Measurements from ENCODE around the gene ULK1.

ULK1 gene
- long read RNA-seq, donor 1, full-length matches to known transcripts: 3 of 3 reads
- long read RNA-seq, donor 1, partial matches to known transcripts: 0 of 3 reads
- long read RNA-seq, donor 1, other reads (novel, unspliced or antisense): 0 of 3 reads
- long read RNA-seq, donor 2: 0 reads
- long read RNA-seq, donor 3: 0 reads
- long read RNA-seq, donor 4, full-length matches to known transcripts: 1 of 6 reads
- long read RNA-seq, donor 4, partial matches to known transcripts: 5 of 6 reads
- long read RNA-seq, donor 4, other reads (novel, unspliced or antisense): 0 of 6 reads
- long read RNA-seq, donor 5, full-length matches to known transcripts: 4 of 36 reads
- long read RNA-seq, donor 5, partial matches to known transcripts: 32 of 36 reads
- long read RNA-seq, donor 5, other reads (novel, unspliced or antisense): 0 of 36 reads
- long read RNA-seq, donor 6, partial matches to known transcripts: 0 of 4 reads
- long read RNA-seq, donor 6, other reads (novel, unspliced or antisense): 0 of 4 reads
- long read RNA-seq, donor 7, partial matches to known transcripts: 13 of 16 reads
- long read RNA-seq, donor 7, other reads (novel, unspliced or antisense): 0 of 16 reads
- long read RNA-seq, donor 8, partial matches to known transcripts: 28 of 28 reads
- long read RNA-seq, donor 8, other reads (novel, unspliced or antisense): 0 of 28 reads

GRCh38 chr12:131894313-131894860 lies at the start of gene ULK1:
Gene ULK1, plus strand, starts transcription at chr12:131894622. Its CDS starts 380 bp downstream, at chr12:131895002.
- peak; percentile 80 for DNase-seq

- DNase-seq: no peak
Measured at GRCh38 chr12:131844656-131845055, 49.8 kb upstream of the ULK1 start.

GRCh38 chr12:131845121-131845520 lies 49.3 kb upstream of the ULK1 start:
- DNase-seq: no peak

GRCh38 chr12:131847456-131847855 lies 47.0 kb upstream of the ULK1 start:
- no peak for DNase-seq

GRCh38 chr12:131848753-131849152 lies 45.7 kb upstream of the ULK1 start:
- DNase-seq: no peak

GRCh38 chr12:131849700-131850553 lies 44.5 kb upstream of the ULK1 start:
- no peak for DNase-seq

GRCh38 chr12:131850856-131851559 lies 43.4 kb upstream of the ULK1 start:
- peak; percentile 49 for DNase-seq

- DNase-seq: no peak
Measured at GRCh38 chr12:131851741-131852550, 42.5 kb upstream of the ULK1 start.

- DNase-seq: no peak
Measured at GRCh38 chr12:131852551-131853299, 41.7 kb upstream of the ULK1 start.

GRCh38 chr12:131853832-131854797 lies 40.3 kb upstream of the ULK1 start:
- DNase-seq: no peak

GRCh38 chr12:131854861-131855476 lies 39.5 kb upstream of the ULK1 start:
- DNase-seq: no peak

- no peak for DNase-seq
Measured at GRCh38 chr12:131855521-131856142, 38.8 kb upstream of the ULK1 start.

GRCh38 chr12:131856366-131857097 lies 37.9 kb upstream of the ULK1 start:
- DNase-seq: no peak

GRCh38 chr12:131857908-131858850 lies 36.2 kb upstream of the ULK1 start:
- DNase-seq: no peak

GRCh38 chr12:131860472-131861260 lies 33.8 kb upstream of the ULK1 start:
- DNase-seq: peak; percentile 42

All from right kidney (tissue), 9 donors.